SJCRH30 (cell line): Measurements from ENCODE around the gene SPTLC2. TPM values are rescaled to one million over a fixed set of nuclear protein-coding genes. Genes with fewer than 3 reads are reported as not detected.
"Not testable (repeated sequence)": the region's sequence is repeated elsewhere in the genome, so short reads cannot be mapped to it uniquely, and the experiment has no call there.

Experiments
- DNase-seq, 2 experiments: peaks; one replicate each; pipeline ENCODE4 v3.0.0-alpha.2; 2015 to 2020
- H3K27ac ChIP-seq: fragments of 250-450 bp; sonication (Bioruptor Pico); 2 replicates; pipeline ENCODE4 v1.5.1; 2020; ENCODE audit warnings: mild to moderate bottlenecking, moderate library complexity
- H3K27me3 ChIP-seq: fragments of 250-450 bp; sonication (Bioruptor Pico); 2 replicates; pipeline ENCODE4 v1.5.1; 2020; ENCODE audit warnings: mild to moderate bottlenecking, moderate library complexity
- H3K36me3 ChIP-seq: fragments of 250-450 bp; sonication (Bioruptor Pico); 2 replicates; pipeline ENCODE4 v1.5.1; 2020; ENCODE audit warnings: mild to moderate bottlenecking, moderate library complexity
- H3K4me1 ChIP-seq: fragments of 250-450 bp; sonication (Bioruptor Pico); 2 replicates; pipeline ENCODE4 v1.5.1; 2020; ENCODE audit warnings: mild to moderate bottlenecking, moderate library complexity
- H3K4me3 ChIP-seq: fragments of 250-450 bp; sonication (Bioruptor Pico); 2 replicates; pipeline ENCODE4 v1.5.1; 2020; ENCODE audit warnings: mild to moderate bottlenecking, moderate library complexity
- H3K9me3 ChIP-seq: fragments of 250-450 bp; sonication (Bioruptor Pico); replicated peaks from 2 replicates; pipeline ENCODE4 v1.5.1; 2020; ENCODE audit warnings: mild to moderate bottlenecking, moderate library complexity
- total RNA-seq: library from RNA; depleted of rRNA; stranded (reverse); fragments of >200 nt; shearing (Covaris generic); gene quantifications from 2 replicates; pipeline ENCODE4 v1.2.3, GENCODE V29; 2014

Gene SPTLC2
- total RNA-seq, 1 experiment from 2014 or later = 15.1 TPM

- H3K9me3 ChIP-seq = no peaks in the 10 kb centered on the region
- no peak overlapping the region for H3K4me3 ChIP-seq
- H3K27me3 ChIP-seq = no peaks in the 10 kb centered on the region
- peaks cover 4% of the 10 kb centered on the region; the same call in 1 of the 2 replicates for H3K36me3 ChIP-seq
- no peak for DNase-seq
- no peaks in the 10 kb centered on the region for H3K4me1 ChIP-seq
- no peak overlapping the region for H3K27ac ChIP-seq
These were observed 54.6 kb downstream of the SPTLC2 start for GRCh38 chr14:77561881-77562280.

- H3K4me3 ChIP-seq = no peak overlapping the region
- H3K4me1 ChIP-seq = no peaks in the 10 kb centered on the region
- no peak for DNase-seq
- no peak overlapping the region for H3K27ac ChIP-seq
- H3K36me3 ChIP-seq = peaks cover 2% of the 10 kb centered on the region
- no peaks in the 10 kb centered on the region for H3K27me3 ChIP-seq
- no peaks in the 10 kb centered on the region for H3K9me3 ChIP-seq
These were observed 57.1 kb downstream of the SPTLC2 start for GRCh38 chr14:77559381-77559780.

GRCh38 chr14:77557391-77557790, 59.0 kb downstream of the SPTLC2 start:
- Histone ChIP-seq H3K27ac (no peak overlapping the region), H3K27me3 (no peaks in the 10 kb centered on the region), H3K9me3 (no peaks in the 10 kb centered on the region), H3K36me3 (peaks cover 5% of the 10 kb centered on the region), H3K4me3 (no peak overlapping the region), H3K4me1 (no peaks in the 10 kb centered on the region)
- DNase-seq = no peak

GRCh38 chr14:77556946-77557345, 59.5 kb downstream of the SPTLC2 start:
- peaks cover 5% of the 10 kb centered on the region for H3K36me3 ChIP-seq
- no peak overlapping the region for H3K27ac ChIP-seq
- H3K4me3 ChIP-seq = no peak overlapping the region
- DNase-seq = no peak
- no peaks in the 10 kb centered on the region for H3K9me3 ChIP-seq
- H3K27me3 ChIP-seq = no peaks in the 10 kb centered on the region
- no peaks in the 10 kb centered on the region for H3K4me1 ChIP-seq

GRCh38 chr14:77554816-77555599, 61.4 kb downstream of the SPTLC2 start:
- Histone ChIP-seq H3K27ac (no peak overlapping the region), H3K4me1 (no peaks in the 10 kb centered on the region), H3K9me3 (no peaks in the 10 kb centered on the region), H3K27me3 (no peaks in the 10 kb centered on the region), H3K36me3 (peaks cover 7% of the 10 kb centered on the region), H3K4me3 (no peak overlapping the region)
- no peak for DNase-seq

GRCh38 chr14:77554207-77554606, 62.2 kb downstream of the SPTLC2 start:
- Histone ChIP-seq H3K4me3 (no peak overlapping the region), H3K36me3 (peaks cover 7% of the 10 kb centered on the region), H3K9me3 (no peaks in the 10 kb centered on the region), H3K27ac (no peak overlapping the region), H3K4me1 (no peaks in the 10 kb centered on the region), H3K27me3 (no peaks in the 10 kb centered on the region)
- no peak for DNase-seq

- H3K27ac ChIP-seq = no peak overlapping the region
- no peak overlapping the region for H3K4me3 ChIP-seq
- H3K4me1 ChIP-seq = no peaks in the 10 kb centered on the region
- H3K36me3 ChIP-seq = peaks cover 5% of the 10 kb centered on the region
- no peak for DNase-seq
- H3K9me3 ChIP-seq = no peaks in the 10 kb centered on the region
- H3K27me3 ChIP-seq = no peaks in the 10 kb centered on the region
These were observed 67.0 kb downstream of the SPTLC2 start for GRCh38 chr14:77549451-77549850.

GRCh38 chr14:77547512-77548180, 68.8 kb downstream of the SPTLC2 start:
- Histone ChIP-seq H3K27ac (no peak overlapping the region), H3K9me3 (no peaks in the 10 kb centered on the region), H3K4me1 (no peaks in the 10 kb centered on the region), H3K27me3 (no peaks in the 10 kb centered on the region), H3K36me3 (peaks cover 2% of the 10 kb centered on the region; the same call in 1 of the 2 replicates), H3K4me3 (no peak overlapping the region)
- DNase-seq = no peak

- not testable (repeated sequence) for H3K27ac ChIP-seq, DNase-seq, H3K4me1 ChIP-seq, H3K27me3 ChIP-seq, H3K4me3 ChIP-seq, H3K9me3 ChIP-seq, H3K36me3 ChIP-seq
These were observed 71.3 kb downstream of the SPTLC2 start for GRCh38 chr14:77545171-77545570.

GRCh38 chr14:77544571-77544970, 71.9 kb downstream of the SPTLC2 start:
- no peaks in the 10 kb centered on the region for H3K9me3 ChIP-seq
- no peaks in the 10 kb centered on the region for H3K4me1 ChIP-seq
- no peaks in the 10 kb centered on the region for H3K27me3 ChIP-seq
- no peak overlapping the region for H3K27ac ChIP-seq
- H3K36me3 ChIP-seq = no peaks in the 10 kb centered on the region; the same call in 1 of the 2 replicates
- H3K4me3 ChIP-seq = no peak overlapping the region
- DNase-seq = no peak

GRCh38 chr14:77543637-77544334, 72.7 kb downstream of the SPTLC2 start:
- H3K4me1 ChIP-seq = no peaks in the 10 kb centered on the region
- no peak overlapping the region for H3K27ac ChIP-seq
- no peaks in the 10 kb centered on the region for H3K27me3 ChIP-seq
- no peaks in the 10 kb centered on the region; the same call in 1 of the 2 replicates for H3K36me3 ChIP-seq
- H3K9me3 ChIP-seq = no peaks in the 10 kb centered on the region
- no peak for DNase-seq
- H3K4me3 ChIP-seq = no peak overlapping the region

- Histone ChIP-seq H3K27ac (no peak overlapping the region), H3K9me3 (no peaks in the 10 kb centered on the region), H3K4me3 (no peak overlapping the region), H3K4me1 (no peaks in the 10 kb centered on the region), H3K36me3 (no peaks in the 10 kb centered on the region; the same call in 1 of the 2 replicates), H3K27me3 (no peaks in the 10 kb centered on the region)
- DNase-seq = no peak
These were observed 73.2 kb downstream of the SPTLC2 start for GRCh38 chr14:77543240-77543551.

- H3K36me3 ChIP-seq = no peaks in the 10 kb centered on the region
- H3K27ac ChIP-seq = no peak overlapping the region
- H3K27me3 ChIP-seq = no peaks in the 10 kb centered on the region
- H3K4me1 ChIP-seq = no peaks in the 10 kb centered on the region
- H3K9me3 ChIP-seq = no peaks in the 10 kb centered on the region
- H3K4me3 ChIP-seq = no peak overlapping the region
- peak in 1 of 2 experiments; percentile 6 for DNase-seq
These were observed 73.8 kb downstream of the SPTLC2 start for GRCh38 chr14:77542421-77543239.

- Histone ChIP-seq H3K27ac (no peak overlapping the region), H3K4me3 (no peak overlapping the region), H3K4me1 (no peaks in the 10 kb centered on the region), H3K27me3 (no peaks in the 10 kb centered on the region), H3K9me3 (no peaks in the 10 kb centered on the region), H3K36me3 (no peaks in the 10 kb centered on the region)
- no peak for DNase-seq
These were observed 74.5 kb downstream of the SPTLC2 start for GRCh38 chr14:77541905-77542304.
